HEK293T (cell line): ENCODE measurements around the gene ZNF609.

Experiments used
- FOXA1 ChIP-seq: fragments of 450-650 bp; IDR thresholded peaks from 2 replicates; pipeline ENCODE4 v1.6.1; 2016; ENCODE audit warnings: mild to moderate bottlenecking
- FOXM1 ChIP-seq: fragments of 450-650 bp; IDR thresholded peaks from 2 replicates; pipeline ENCODE4 v1.6.1; 2017; ENCODE audit warnings: mild to moderate bottlenecking, borderline replicate concordance
- PKNOX1 ChIP-seq: fragments of 450-650 bp; IDR thresholded peaks from 2 replicates; pipeline ENCODE4 v1.6.1; 2016
- SUZ12 ChIP-seq: fragments of 450-650 bp; IDR thresholded peaks from 2 replicates; pipeline ENCODE4 v1.6.1; 2016; ENCODE audit warnings: mild to moderate bottlenecking
- ZNF384 ChIP-seq: fragments of 450-650 bp; IDR thresholded peaks from 2 replicates; pipeline ENCODE4 v1.6.1; 2016

DNA sequence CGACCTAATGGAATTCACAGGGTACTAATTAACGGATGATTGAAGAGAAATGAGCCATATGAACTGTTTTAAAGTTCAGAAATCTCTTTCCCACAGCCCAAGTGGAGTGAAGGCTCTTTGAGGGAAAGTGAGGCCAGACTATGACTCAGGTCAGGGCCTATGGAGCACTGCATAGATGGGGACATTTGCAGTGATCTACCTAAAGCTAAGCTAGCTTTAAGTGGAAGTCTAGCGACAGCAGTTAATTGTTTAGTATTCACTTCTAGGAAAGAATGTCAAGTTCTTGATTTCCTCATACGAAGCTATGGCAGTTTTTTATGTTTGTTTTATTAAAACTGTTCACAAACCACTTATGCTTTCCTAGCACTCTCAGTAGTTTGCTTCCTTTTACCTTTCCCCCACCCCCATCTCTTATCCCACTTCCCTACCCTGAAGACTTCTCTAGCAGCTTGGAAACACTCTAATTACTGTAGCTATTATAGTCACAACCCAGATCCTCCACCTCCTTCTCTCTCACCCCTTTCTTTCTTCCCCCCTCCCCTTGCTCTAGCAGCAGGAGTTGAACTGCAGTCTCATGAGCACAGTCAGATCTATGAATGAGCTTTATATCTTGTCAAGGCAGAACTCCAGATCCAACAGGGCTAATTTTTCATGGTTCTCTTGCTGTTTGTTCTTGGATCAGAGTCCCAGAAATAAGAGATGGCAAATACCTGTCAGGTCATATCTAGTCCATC, 6.2 kb downstream of the ZNF609 start:
- no peak for TF ChIP-seq FOXA1
- no peak for TF ChIP-seq ZNF384
- TF ChIP-seq PKNOX1, result no peak
- TF ChIP-seq FOXM1, result no peak
- no peak for TF ChIP-seq SUZ12
